SJCRH30 (cell line): ENCODE measurements around the gene KAZALD1. TPM values are rescaled to one million over a fixed set of nuclear protein-coding genes. Genes with fewer than 3 reads are reported as not detected.

Experiments used
- DNase-seq, 2 experiments: peaks; one replicate each; pipeline ENCODE4 v3.0.0-alpha.2; 2015 to 2020
- H3K27ac ChIP-seq: fragments of 250-450 bp; sonication (Bioruptor Pico); 2 replicates; pipeline ENCODE4 v1.5.1; 2020; ENCODE audit warnings: mild to moderate bottlenecking, moderate library complexity
- H3K27me3 ChIP-seq: fragments of 250-450 bp; sonication (Bioruptor Pico); 2 replicates; pipeline ENCODE4 v1.5.1; 2020; ENCODE audit warnings: mild to moderate bottlenecking, moderate library complexity
- H3K36me3 ChIP-seq: fragments of 250-450 bp; sonication (Bioruptor Pico); 2 replicates; pipeline ENCODE4 v1.5.1; 2020; ENCODE audit warnings: mild to moderate bottlenecking, moderate library complexity
- H3K4me1 ChIP-seq: fragments of 250-450 bp; sonication (Bioruptor Pico); 2 replicates; pipeline ENCODE4 v1.5.1; 2020; ENCODE audit warnings: mild to moderate bottlenecking, moderate library complexity
- H3K4me3 ChIP-seq: fragments of 250-450 bp; sonication (Bioruptor Pico); 2 replicates; pipeline ENCODE4 v1.5.1; 2020; ENCODE audit warnings: mild to moderate bottlenecking, moderate library complexity
- H3K9me3 ChIP-seq: fragments of 250-450 bp; sonication (Bioruptor Pico); replicated peaks from 2 replicates; pipeline ENCODE4 v1.5.1; 2020; ENCODE audit warnings: mild to moderate bottlenecking, moderate library complexity
- total RNA-seq: library from RNA; depleted of rRNA; stranded (reverse); fragments of >200 nt; shearing (Covaris generic); gene quantifications from 2 replicates; pipeline ENCODE4 v1.2.3, GENCODE V29; 2014

KAZALD1 gene
- total RNA-seq, 1 experiment from 2014 or later = 58.1 TPM

DNA sequence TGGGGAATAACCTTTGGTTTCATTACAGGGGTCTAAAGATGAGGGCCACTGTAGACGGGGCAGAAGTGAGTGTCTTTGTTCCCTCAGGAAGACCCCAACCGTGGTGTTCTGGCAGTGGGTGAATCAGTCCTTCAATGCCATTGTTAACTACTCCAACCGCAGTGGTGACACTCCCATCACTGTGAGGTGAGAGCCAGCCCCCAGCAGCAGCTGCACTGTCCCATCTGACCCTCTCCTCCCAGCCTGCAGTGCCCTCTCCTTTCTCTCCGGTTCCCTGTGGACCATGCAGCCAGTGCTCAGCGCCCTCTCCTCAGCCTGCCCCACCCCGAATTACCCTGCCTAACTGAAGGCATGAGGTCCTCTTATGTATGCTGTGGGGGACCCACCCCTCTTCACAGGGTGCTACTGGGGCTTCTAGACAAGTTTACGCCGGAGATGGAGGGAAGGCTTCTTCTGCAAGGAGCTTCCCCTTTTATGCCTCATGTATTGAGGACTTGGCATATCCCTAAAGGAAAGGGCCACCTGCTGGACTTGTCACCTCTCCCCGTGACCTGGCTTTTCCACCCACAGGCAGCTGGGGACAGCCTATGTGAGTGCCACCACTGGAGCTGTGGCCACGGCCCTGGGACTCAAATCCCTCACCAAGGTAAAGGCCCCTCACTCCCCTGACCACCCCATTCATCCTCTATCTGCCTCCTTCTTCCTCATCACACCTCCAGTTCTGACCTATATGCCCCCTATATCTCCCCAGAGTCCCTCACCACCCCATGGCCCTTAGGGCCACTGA, 25.7 kb upstream of the KAZALD1 start:
- no peaks in the 10 kb centered on the region for H3K27me3 ChIP-seq
- H3K4me3 ChIP-seq = no peak overlapping the region
- no peak overlapping the region for H3K27ac ChIP-seq
- no peak for DNase-seq
- no peaks in the 10 kb centered on the region for H3K36me3 ChIP-seq
- peaks cover 15% of the 10 kb centered on the region for H3K4me1 ChIP-seq
- H3K9me3 ChIP-seq = no peaks in the 10 kb centered on the region

GRCh38 chr10:101036726-101037125, 25.1 kb upstream of the KAZALD1 start:
- Histone ChIP-seq H3K27ac (no peak overlapping the region), H3K4me1 (peaks cover 13% of the 10 kb centered on the region), H3K27me3 (no peaks in the 10 kb centered on the region), H3K9me3 (no peaks in the 10 kb centered on the region), H3K36me3 (no peaks in the 10 kb centered on the region), H3K4me3 (no peak overlapping the region)
- no peak for DNase-seq

DNA sequence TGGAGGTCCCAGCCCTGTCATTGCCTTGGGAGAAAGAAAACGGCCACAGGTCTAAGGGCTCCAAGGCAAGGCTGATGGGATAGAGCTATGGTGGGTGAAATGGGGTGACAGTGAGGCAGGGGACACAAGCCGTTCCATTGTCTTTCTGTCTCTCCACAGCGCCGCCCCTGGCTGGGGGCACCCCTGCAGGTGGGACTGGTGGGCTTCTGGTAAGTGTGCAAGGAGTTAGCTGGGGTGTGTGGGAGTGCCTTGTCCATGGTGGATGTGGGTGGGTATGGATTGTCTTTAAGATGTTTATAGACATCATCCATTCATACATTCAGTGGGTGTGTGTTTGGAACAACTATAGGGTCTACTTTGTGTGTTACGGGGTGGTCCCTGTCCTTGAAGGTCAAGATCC, 23.3 kb upstream of the KAZALD1 start:
- peaks cover 11% of the 10 kb centered on the region for H3K4me1 ChIP-seq
- no peak for DNase-seq

DNA sequence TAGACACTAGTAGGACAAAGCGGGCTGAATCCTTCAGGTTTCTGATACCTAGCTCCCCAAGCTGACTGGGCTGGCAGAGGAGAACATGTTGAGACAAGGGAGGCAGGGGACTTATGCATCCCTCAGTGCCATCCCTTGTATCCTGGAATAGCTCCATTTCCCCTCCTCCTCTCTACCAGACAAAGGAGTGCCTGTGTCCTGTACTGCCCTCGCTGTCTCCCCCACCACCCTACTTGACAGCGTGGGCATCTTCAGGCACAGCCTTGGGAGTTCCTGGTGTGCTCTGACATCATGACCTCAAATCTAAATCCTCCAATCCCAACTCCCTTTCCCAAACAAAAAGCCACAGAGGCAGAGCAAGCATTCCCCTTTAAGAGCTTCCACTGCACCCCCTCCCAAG, 21.7 kb upstream of the KAZALD1 start:
- Histone ChIP-seq H3K36me3 (no peaks in the 10 kb centered on the region), H3K4me1 (peaks cover 17% of the 10 kb centered on the region), H3K4me3 (no peak overlapping the region), H3K27me3 (no peaks in the 10 kb centered on the region), H3K27ac (no peak overlapping the region), H3K9me3 (no peaks in the 10 kb centered on the region)
- DNase-seq = no peak

More for the DNA sequence above, 23.3 kb upstream of the KAZALD1 start:
- Histone ChIP-seq H3K36me3 (no peaks in the 10 kb centered on the region), H3K4me3 (no peak overlapping the region), H3K27ac (no peak overlapping the region), H3K9me3 (no peaks in the 10 kb centered on the region), H3K27me3 (no peaks in the 10 kb centered on the region)

DNA sequence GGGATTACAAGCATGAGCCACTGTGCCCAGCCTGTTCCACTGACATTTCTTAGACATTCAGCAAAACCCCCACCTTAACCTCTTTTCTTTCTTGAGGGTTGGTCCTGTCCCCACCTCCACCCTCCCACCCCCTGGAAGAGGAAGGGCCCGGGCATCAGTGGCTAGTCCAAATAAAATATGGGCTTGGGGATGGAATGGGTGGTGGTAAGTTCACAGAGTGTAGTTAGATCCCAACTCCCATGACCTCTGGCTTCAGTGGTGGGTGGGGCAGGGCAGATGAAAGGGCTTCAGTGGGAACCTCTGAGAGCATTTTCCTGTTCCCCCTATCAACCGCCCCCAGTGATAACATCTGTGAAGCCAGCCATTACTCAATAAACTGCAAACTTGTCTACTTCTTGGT, 20.9 kb upstream of the KAZALD1 start:
- no peaks in the 10 kb centered on the region for H3K9me3 ChIP-seq
- no peaks in the 10 kb centered on the region for H3K27me3 ChIP-seq
- H3K4me1 ChIP-seq = peaks cover 17% of the 10 kb centered on the region
- H3K36me3 ChIP-seq = no peaks in the 10 kb centered on the region
- H3K4me3 ChIP-seq = no peak overlapping the region
- no peak overlapping the region for H3K27ac ChIP-seq
- peak in 1 of 2 experiments; percentile 20 for DNase-seq

DNA sequence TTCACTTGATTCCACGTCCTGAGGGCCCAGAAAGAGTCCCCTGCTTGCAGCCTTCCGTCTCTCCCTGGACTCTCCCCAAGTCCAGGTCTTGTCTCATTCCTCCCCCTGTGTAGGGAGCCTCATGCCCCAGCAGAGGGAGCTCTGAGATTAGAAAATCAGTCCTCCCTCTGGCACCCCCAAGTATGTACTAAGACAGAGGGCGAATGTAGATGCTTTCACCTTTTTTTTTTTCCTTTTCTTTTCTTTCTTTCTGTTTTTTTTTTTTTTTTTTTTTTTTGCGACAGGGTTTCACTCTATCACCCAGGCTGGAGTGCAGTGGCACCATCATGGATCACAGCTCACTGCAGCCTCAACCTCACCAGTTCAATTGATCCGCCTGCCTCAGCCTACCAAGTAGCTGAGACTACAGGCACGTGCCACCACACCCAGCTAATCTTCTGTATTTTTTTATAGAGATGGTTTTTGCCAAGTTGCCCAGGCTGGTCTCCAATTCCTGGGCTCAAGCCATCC, 20.5 kb upstream of the KAZALD1 start:
- H3K36me3 ChIP-seq = no peaks in the 10 kb centered on the region
- H3K27me3 ChIP-seq = no peaks in the 10 kb centered on the region
- peaks cover 17% of the 10 kb centered on the region for H3K4me1 ChIP-seq
- H3K27ac ChIP-seq = no peak overlapping the region
- H3K9me3 ChIP-seq = no peaks in the 10 kb centered on the region
- H3K4me3 ChIP-seq = no peak overlapping the region
- peak; percentile 90 to 96 for DNase-seq

- no peak for DNase-seq
- Histone ChIP-seq H3K27ac (no peak overlapping the region; the same call in 1 of the 2 replicates), H3K27me3 (no peaks in the 10 kb centered on the region), H3K4me1 (peaks cover 17% of the 10 kb centered on the region), H3K36me3 (no peaks in the 10 kb centered on the region), H3K9me3 (no peaks in the 10 kb centered on the region), H3K4me3 (peak overlapping the region; percentile 60)
Observed at GRCh38 chr10:101042118-101042517, 19.7 kb upstream of the KAZALD1 start.

- Histone ChIP-seq H3K27ac (peak overlapping the region; percentile 75), H3K4me1 (peaks cover 17% of the 10 kb centered on the region), H3K9me3 (no peaks in the 10 kb centered on the region), H3K36me3 (no peaks in the 10 kb centered on the region), H3K4me3 (peak overlapping the region; percentile 60), H3K27me3 (no peaks in the 10 kb centered on the region)
- peak; percentile 98 for DNase-seq
Observed at GRCh38 chr10:101042667-101043362, 19.0 kb upstream of the KAZALD1 start.

DNA sequence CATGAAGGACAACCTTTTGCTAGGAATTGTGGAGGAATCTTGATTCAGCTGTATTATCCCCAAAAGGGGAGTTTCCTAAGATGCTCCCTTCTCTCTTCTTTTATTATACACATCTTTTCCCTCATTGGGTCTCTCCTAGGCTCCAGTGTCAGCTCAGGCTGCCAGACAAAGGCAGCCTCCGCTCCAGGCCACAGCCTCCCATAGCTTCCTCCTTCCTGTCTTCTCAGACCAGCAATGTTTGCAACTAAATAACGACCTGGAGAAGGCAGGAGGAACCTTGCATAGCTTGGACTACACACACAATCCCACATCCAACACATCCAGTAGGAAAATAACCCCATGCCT, 18.5 kb upstream of the KAZALD1 start:
- Histone ChIP-seq H3K9me3 (no peaks in the 10 kb centered on the region), H3K27me3 (no peaks in the 10 kb centered on the region), H3K27ac (peak overlapping the region; percentile 75), H3K4me1 (peaks cover 17% of the 10 kb centered on the region), H3K36me3 (no peaks in the 10 kb centered on the region), H3K4me3 (peak overlapping the region; percentile 60)
- DNase-seq = peak in 1 of 2 experiments; percentile 58

DNA sequence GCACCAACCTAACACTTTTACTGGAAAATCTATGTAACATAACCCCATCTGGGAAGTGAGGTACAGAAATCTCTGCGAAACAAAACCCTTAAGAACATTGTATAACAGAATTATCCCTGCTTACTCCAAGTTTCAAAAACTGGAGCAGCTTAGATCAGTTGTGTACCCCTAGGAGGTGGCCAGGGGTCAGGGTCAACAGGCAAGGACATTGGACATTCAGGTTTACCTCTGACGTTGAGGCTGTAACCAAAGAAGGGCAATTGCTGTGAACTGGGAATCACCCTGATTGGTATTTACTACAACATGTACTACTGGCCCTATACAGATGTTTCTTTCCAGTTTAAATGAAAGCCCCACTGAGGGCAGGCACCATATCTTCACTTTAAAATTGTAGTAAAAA, 17.7 kb upstream of the KAZALD1 start:
- Histone ChIP-seq H3K4me3 (no peak overlapping the region), H3K36me3 (no peaks in the 10 kb centered on the region), H3K9me3 (no peaks in the 10 kb centered on the region), H3K27ac (no peak overlapping the region), H3K27me3 (no peaks in the 10 kb centered on the region), H3K4me1 (peaks cover 17% of the 10 kb centered on the region)
- DNase-seq = no peak

GRCh38 chr10:101046332-101047238, 15.2 kb upstream of the KAZALD1 start:
- Histone ChIP-seq H3K9me3 (no peaks in the 10 kb centered on the region), H3K27ac (no peak overlapping the region), H3K4me3 (peak overlapping the region; percentile 13; the same call in 1 of the 2 replicates), H3K36me3 (no peaks in the 10 kb centered on the region), H3K4me1 (peaks cover 15% of the 10 kb centered on the region), H3K27me3 (no peaks in the 10 kb centered on the region)
- peak; percentile 52 to 61 for DNase-seq

DNA sequence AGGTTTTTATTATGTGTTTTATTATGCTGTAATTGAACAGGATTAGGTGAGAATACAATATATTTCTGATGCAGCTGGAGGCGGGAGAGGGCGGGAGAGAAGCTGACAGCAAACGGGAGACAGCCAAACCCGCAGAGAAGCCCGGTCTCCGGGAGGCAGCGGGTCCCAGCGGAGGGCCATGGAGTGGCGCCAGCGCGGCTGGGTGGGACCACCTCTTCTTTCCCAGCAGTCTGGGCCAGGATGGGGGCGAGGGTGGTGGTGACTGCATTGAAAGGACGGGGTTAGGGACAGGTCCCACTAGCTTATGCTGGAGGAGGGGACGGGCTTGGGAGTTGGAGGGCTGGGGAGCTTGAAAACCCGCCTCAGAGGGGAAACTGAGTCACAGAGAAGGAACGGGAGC, 14.5 kb upstream of the KAZALD1 start:
- no peak for DNase-seq
- Histone ChIP-seq H3K9me3 (no peaks in the 10 kb centered on the region), H3K4me3 (no peak overlapping the region), H3K4me1 (peaks cover 8% of the 10 kb centered on the region), H3K27ac (no peak overlapping the region), H3K36me3 (no peaks in the 10 kb centered on the region), H3K27me3 (no peaks in the 10 kb centered on the region)

DNA sequence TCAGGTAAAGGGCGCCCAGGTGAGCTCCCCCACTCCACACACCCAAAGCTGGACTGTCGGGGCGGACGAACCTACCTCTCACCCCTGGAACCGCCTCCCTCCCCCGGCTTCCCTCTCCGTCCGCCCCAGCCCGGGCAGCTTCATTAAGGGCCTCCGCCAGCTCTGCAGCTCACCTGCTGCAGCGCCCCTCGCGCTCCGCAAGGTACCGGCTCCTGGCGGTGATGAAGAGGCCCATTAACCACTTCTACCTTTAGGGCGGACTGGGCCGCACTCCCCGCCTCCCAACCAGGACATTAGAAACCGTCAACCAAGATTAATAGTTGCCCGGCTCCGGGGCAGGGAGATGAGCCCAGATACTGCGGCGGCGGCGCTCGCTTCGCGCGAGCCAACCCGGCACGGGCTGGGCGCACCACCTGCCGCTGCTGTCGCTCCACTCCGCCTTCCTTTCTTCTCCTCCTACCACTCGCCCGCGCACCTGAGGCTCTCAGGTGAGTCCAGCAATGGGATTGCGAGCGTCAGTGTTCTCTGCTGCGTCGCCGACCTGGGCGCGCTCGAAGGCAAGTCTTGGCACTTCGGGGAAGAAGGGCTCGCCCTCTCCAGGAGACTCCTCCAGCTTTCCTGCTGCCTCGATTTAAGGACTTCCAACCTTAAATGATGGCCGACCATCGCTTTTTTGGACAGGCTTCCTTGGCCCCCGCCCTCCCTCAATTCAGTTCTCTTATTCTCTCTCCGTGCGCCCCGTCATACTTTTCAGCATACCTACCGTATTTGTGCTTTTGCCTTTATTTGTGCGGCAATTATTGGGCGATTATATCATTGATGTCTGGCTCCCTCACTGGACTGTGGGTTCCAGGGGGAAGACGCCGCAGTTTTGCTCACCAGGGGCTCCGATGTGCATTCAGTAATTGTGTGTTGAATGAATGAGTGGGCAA, 13.6 kb upstream of the KAZALD1 start:
- H3K27me3 ChIP-seq = no peaks in the 10 kb centered on the region

More for the DNA sequence above, 13.6 kb upstream of the KAZALD1 start:
- no peak overlapping the region for H3K4me3 ChIP-seq
- no peak for DNase-seq
- H3K36me3 ChIP-seq = no peaks in the 10 kb centered on the region
- no peaks in the 10 kb centered on the region for H3K9me3 ChIP-seq
- H3K4me1 ChIP-seq = peaks cover 9% of the 10 kb centered on the region
- no peak overlapping the region for H3K27ac ChIP-seq
